OCI-LY3 (cell line): ENCODE data around the gene ROR1.

Experiments used
- H2AFZ ChIP-seq: fragments of 200-600, 300-600 bp; shearing (Covaris generic); 2 replicates; pipeline ENCODE4 v1.6.0; 2014; ENCODE audit warnings: antibody characterized with exemption, low read depth, low read length
- H3K27ac ChIP-seq: fragments of 200-600, 300-600 bp; sonication (generic); 2 replicates; pipeline ENCODE4 v1.5.1; 2014; ENCODE audit warnings: mild to moderate bottlenecking, low read length, moderate library complexity, mixed read lengths
- H3K27me3 ChIP-seq: fragments of 200-600, 300-600 bp; sonication (generic); 2 replicates; pipeline ENCODE4 v1.6.1; 2014; ENCODE audit warnings: low read depth, low read length, mixed read lengths
- H3K36me3 ChIP-seq: fragments of 200-600, 300-600 bp; sonication (generic); replicated peaks from 2 replicates; pipeline ENCODE3; 2014; ENCODE audit warnings: low read depth, low read length, mixed read lengths
- H3K4me1 ChIP-seq: fragments of 300-600, 200-600 bp; sonication (generic); 2 replicates; pipeline ENCODE4 v1.6.1; 2014; ENCODE audit warnings: low read length, mixed read lengths
- H3K4me2 ChIP-seq: fragments of 200-600, 300-600 bp; sonication (generic); 2 replicates; pipeline ENCODE4 v1.6.1; 2014; ENCODE audit warnings: low read length, mixed read lengths
- H3K4me3 ChIP-seq: fragments of 300-600, 200-600 bp; sonication (generic); 2 replicates; pipeline ENCODE4 v1.5.1; 2014; ENCODE audit warnings: antibody characterized with exemption, mild to moderate bottlenecking, low read length, moderate library complexity
- H3K79me2 ChIP-seq: fragments of 300-600, 200-600 bp; shearing (Covaris generic); 2 replicates; pipeline ENCODE4 v1.6.1; 2014; ENCODE audit warnings: mild to moderate bottlenecking, low read length, mixed read lengths
- H3K9ac ChIP-seq: fragments of 300-600, 200-600 bp; shearing (Covaris generic); 2 replicates; pipeline ENCODE4 v1.6.0; 2014; ENCODE audit warnings: mild to moderate bottlenecking, low read length, moderate library complexity
- H3K9me3 ChIP-seq: fragments of 200-600, 300-600 bp; shearing (Covaris generic); 2 replicates; pipeline ENCODE4 v1.6.1; 2014; ENCODE audit warnings: low read length, mixed read lengths; ENCODE audit not compliant: insufficient read depth
- H4K20me1 ChIP-seq: fragments of 200-600, 300-600 bp; sonication (generic); 2 replicates; pipeline ENCODE4 v1.6.1; 2016; ENCODE audit warnings: low read length, mixed read lengths; ENCODE audit not compliant: insufficient read depth
- EZH2phosphoT487 ChIP-seq: fragments of 200-600 bp; shearing (Covaris generic); IDR thresholded peaks from 2 replicates; pipeline ENCODE4 v1.6.1; 2018; ENCODE audit warnings: antibody characterized with exemption, mixed run types, low read depth
- TF ChIP-seq, protein P1 (sequence below): fragments of 200-600, 300-600 bp; sonication (generic); IDR thresholded peaks from 2 replicates; pipeline ENCODE4 v1.5.1; 2014; ENCODE audit warnings: antibody characterized with exemption, low read length, low read depth

Gene ROR1

GRCh38 chr1:63790989-63791388 lies 17.2 kb downstream of the ROR1 start:
- Histone ChIP-seq H3K4me2 (no peak overlapping the region), H3K9ac (no peak overlapping the region), H2AFZ (no peak overlapping the region), H3K4me3 (no peak overlapping the region), H3K27ac (no peak overlapping the region), H3K79me2 (no peaks in the 10 kb centered on the region), H3K9me3 (no peaks in the 10 kb centered on the region), H3K36me3 (no peaks in the 10 kb centered on the region), H3K27me3 (no peaks in the 10 kb centered on the region), H4K20me1 (no peaks in the 10 kb centered on the region), H3K4me1 (no peaks in the 10 kb centered on the region)
- TF ChIP-seq, protein P1, sequence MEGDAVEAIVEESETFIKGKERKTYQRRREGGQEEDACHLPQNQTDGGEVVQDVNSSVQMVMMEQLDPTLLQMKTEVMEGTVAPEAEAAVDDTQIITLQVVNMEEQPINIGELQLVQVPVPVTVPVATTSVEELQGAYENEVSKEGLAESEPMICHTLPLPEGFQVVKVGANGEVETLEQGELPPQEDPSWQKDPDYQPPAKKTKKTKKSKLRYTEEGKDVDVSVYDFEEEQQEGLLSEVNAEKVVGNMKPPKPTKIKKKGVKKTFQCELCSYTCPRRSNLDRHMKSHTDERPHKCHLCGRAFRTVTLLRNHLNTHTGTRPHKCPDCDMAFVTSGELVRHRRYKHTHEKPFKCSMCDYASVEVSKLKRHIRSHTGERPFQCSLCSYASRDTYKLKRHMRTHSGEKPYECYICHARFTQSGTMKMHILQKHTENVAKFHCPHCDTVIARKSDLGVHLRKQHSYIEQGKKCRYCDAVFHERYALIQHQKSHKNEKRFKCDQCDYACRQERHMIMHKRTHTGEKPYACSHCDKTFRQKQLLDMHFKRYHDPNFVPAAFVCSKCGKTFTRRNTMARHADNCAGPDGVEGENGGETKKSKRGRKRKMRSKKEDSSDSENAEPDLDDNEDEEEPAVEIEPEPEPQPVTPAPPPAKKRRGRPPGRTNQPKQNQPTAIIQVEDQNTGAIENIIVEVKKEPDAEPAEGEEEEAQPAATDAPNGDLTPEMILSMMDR, result no peak
- TF ChIP-seq EZH2phosphoT487, result no peak

DNA sequence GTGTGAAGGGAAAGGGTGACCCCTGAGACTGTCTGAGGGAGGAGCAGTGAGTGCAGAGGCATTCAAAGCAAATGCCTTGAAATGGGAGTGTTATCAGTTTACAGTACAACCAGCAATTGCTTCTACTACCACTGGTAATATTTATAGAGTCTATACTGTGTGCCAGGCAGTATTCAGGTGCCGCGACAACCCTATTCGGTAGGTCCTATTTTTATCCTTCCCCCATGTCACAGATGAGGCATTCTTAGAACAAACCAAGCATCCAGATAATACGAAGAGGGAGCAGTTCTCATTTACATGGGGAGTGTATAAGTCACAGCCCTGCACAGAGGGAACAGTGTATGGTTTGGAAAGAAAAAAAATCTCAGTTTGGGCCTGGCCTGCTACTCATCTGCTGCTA lies 18.3 kb downstream of the ROR1 start:
- Histone ChIP-seq H4K20me1 (no peaks in the 10 kb centered on the region), H3K9ac (no peak overlapping the region), H2AFZ (no peak overlapping the region), H3K27ac (no peak overlapping the region), H3K4me1 (no peaks in the 10 kb centered on the region), H3K4me3 (no peak overlapping the region), H3K36me3 (no peaks in the 10 kb centered on the region), H3K79me2 (no peaks in the 10 kb centered on the region), H3K4me2 (no peak overlapping the region), H3K9me3 (no peaks in the 10 kb centered on the region), H3K27me3 (no peaks in the 10 kb centered on the region)
- TF ChIP-seq, protein P1, result no peak
- TF ChIP-seq EZH2phosphoT487, result no peak

- Histone ChIP-seq H3K79me2 (no peaks in the 10 kb centered on the region), H3K4me1 (no peaks in the 10 kb centered on the region), H3K9me3 (no peaks in the 10 kb centered on the region), H2AFZ (no peak overlapping the region), H3K27me3 (no peaks in the 10 kb centered on the region), H3K36me3 (no peaks in the 10 kb centered on the region), H4K20me1 (no peaks in the 10 kb centered on the region), H3K27ac (no peak overlapping the region), H3K4me3 (no peak overlapping the region), H3K4me2 (no peak overlapping the region), H3K9ac (no peak overlapping the region)
- no peak for TF ChIP-seq EZH2phosphoT487
- TF ChIP-seq, protein P1, result no peak
Observed at GRCh38 chr1:63793741-63794240, 20.0 kb downstream of the ROR1 start.

DNA sequence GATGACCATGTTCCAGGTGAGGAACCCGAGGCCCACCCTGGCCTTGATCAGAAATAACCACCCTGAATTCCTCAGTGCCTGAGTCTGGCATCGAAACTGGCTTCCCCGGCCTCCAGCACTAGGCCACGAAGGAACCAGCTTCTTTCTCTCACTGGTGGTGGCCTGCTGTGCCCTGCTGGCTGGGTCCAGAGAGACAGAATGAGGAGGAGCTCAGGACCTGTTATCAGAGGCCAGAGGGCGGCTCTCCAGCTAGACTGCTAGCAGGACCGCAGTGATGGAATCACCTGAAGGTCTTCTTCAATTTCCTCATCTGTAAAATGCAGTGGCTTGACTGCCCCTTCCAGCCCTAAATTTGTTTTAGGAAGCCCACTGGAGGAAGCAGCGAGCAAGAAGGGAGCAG lies 20.5 kb downstream of the ROR1 start:
- Histone ChIP-seq H3K4me2 (no peak overlapping the region), H3K79me2 (no peaks in the 10 kb centered on the region), H3K9ac (no peak overlapping the region), H3K4me1 (no peaks in the 10 kb centered on the region), H4K20me1 (no peaks in the 10 kb centered on the region), H2AFZ (no peak overlapping the region), H3K27me3 (no peaks in the 10 kb centered on the region), H3K36me3 (no peaks in the 10 kb centered on the region), H3K4me3 (no peak overlapping the region), H3K9me3 (no peaks in the 10 kb centered on the region), H3K27ac (no peak overlapping the region)
- TF ChIP-seq, protein P1, result no peak
- TF ChIP-seq EZH2phosphoT487, result no peak
